Measurements from ENCODE around the gene GABRG3.

Gene GABRG3

GRCh38 chr15:27483124-27483523 is 512.1 kb downstream of the GABRG3 start:
- ATAC-seq (ENCODE audit: low read depth), result no peak
- Histone ChIP-seq H3K36me3 (ENCODE audit: low read depth) (no peaks in the 10 kb centered on the region), H3K27me3 (ENCODE audit: insufficient read depth, poor library complexity, severe bottlenecking) (no peaks in the 10 kb centered on the region), H3K27ac (ENCODE audit: poor library complexity, severe bottlenecking) (no peak overlapping the region), H3K4me3 (ENCODE audit: severe bottlenecking) (no peak overlapping the region), H3K4me1 (ENCODE audit: insufficient read depth, poor library complexity, severe bottlenecking) (no peaks in the 10 kb centered on the region), H3K9me3 (ENCODE audit: severe bottlenecking) (peaks cover 2% of the 10 kb centered on the region)
- TF ChIP-seq CTCF (IDR thresholded peaks at IDR 0.05; ENCODE audit: poor library complexity, severe bottlenecking), result no peak
- DNase-seq (ENCODE audit: low spot score), result no peak

GRCh38 chr15:27485265-27485664 is 514.3 kb downstream of the GABRG3 start:
- no peak overlapping the region for H3K4me3 ChIP-seq (ENCODE audit: severe bottlenecking)
- ATAC-seq (ENCODE audit: low read depth), result no peak
- no peaks in the 10 kb centered on the region for H3K36me3 ChIP-seq (ENCODE audit: low read depth)
- H3K4me1 ChIP-seq (ENCODE audit: insufficient read depth, poor library complexity, severe bottlenecking), result no peaks in the 10 kb centered on the region
- peaks cover 2% of the 10 kb centered on the region for H3K9me3 ChIP-seq (ENCODE audit: severe bottlenecking)
- no peak overlapping the region for H3K27ac ChIP-seq (ENCODE audit: poor library complexity, severe bottlenecking)
- no peak for TF ChIP-seq CTCF (IDR thresholded peaks at IDR 0.05; ENCODE audit: poor library complexity, severe bottlenecking)
- no peak for DNase-seq (ENCODE audit: low spot score)
- H3K27me3 ChIP-seq (ENCODE audit: insufficient read depth, poor library complexity, severe bottlenecking), result no peaks in the 10 kb centered on the region

- Histone ChIP-seq H3K36me3 (ENCODE audit: low read depth) (no peaks in the 10 kb centered on the region), H3K4me3 (ENCODE audit: severe bottlenecking) (no peak overlapping the region)
- DNase-seq (ENCODE audit: low spot score), result no peak
Measured at GRCh38 chr15:27486051-27486450, 515.1 kb downstream of the GABRG3 start.

GRCh38 chr15:27486683-27487647 is 516.0 kb downstream of the GABRG3 start:
- Histone ChIP-seq H3K27ac (ENCODE audit: poor library complexity, severe bottlenecking) (no peak overlapping the region), H3K9me3 (ENCODE audit: severe bottlenecking) (peaks cover 2% of the 10 kb centered on the region), H3K4me3 (ENCODE audit: severe bottlenecking) (no peak overlapping the region), H3K4me1 (ENCODE audit: insufficient read depth, poor library complexity, severe bottlenecking) (no peaks in the 10 kb centered on the region), H3K27me3 (ENCODE audit: insufficient read depth, poor library complexity, severe bottlenecking) (no peaks in the 10 kb centered on the region), H3K36me3 (ENCODE audit: low read depth) (no peaks in the 10 kb centered on the region)
- ATAC-seq (ENCODE audit: low read depth) (no peak), DNase-seq (ENCODE audit: low spot score) (no peak)
- no peak for TF ChIP-seq CTCF (IDR thresholded peaks at IDR 0.05; ENCODE audit: poor library complexity, severe bottlenecking)

More at GRCh38 chr15:27486051-27486450, 515.1 kb downstream of the GABRG3 start:
- H3K27ac ChIP-seq (ENCODE audit: poor library complexity, severe bottlenecking), result no peak overlapping the region
- peaks cover 2% of the 10 kb centered on the region for H3K9me3 ChIP-seq (ENCODE audit: severe bottlenecking)
- no peak for TF ChIP-seq CTCF (IDR thresholded peaks at IDR 0.05; ENCODE audit: poor library complexity, severe bottlenecking)
- no peak for ATAC-seq (ENCODE audit: low read depth)
- H3K4me1 ChIP-seq (ENCODE audit: insufficient read depth, poor library complexity, severe bottlenecking), result no peaks in the 10 kb centered on the region
- H3K27me3 ChIP-seq (ENCODE audit: insufficient read depth, poor library complexity, severe bottlenecking), result no peaks in the 10 kb centered on the region

- Histone ChIP-seq H3K27ac (ENCODE audit: poor library complexity, severe bottlenecking) (no peak overlapping the region), H3K9me3 (ENCODE audit: severe bottlenecking) (peaks cover 2% of the 10 kb centered on the region), H3K36me3 (ENCODE audit: low read depth) (no peaks in the 10 kb centered on the region), H3K27me3 (ENCODE audit: insufficient read depth, poor library complexity, severe bottlenecking) (no peaks in the 10 kb centered on the region), H3K4me1 (ENCODE audit: insufficient read depth, poor library complexity, severe bottlenecking) (no peaks in the 10 kb centered on the region), H3K4me3 (ENCODE audit: severe bottlenecking) (no peak overlapping the region)
- no peak for ATAC-seq (ENCODE audit: low read depth)
- DNase-seq (ENCODE audit: low spot score), result no peak
- no peak for TF ChIP-seq CTCF (IDR thresholded peaks at IDR 0.05; ENCODE audit: poor library complexity, severe bottlenecking)
Measured at GRCh38 chr15:27487846-27488245, 516.9 kb downstream of the GABRG3 start.

Data from RWPE2 (cell line).